ENCODE data around the gene REEP3. TPM values are rescaled to one million over a fixed set of nuclear protein-coding genes. Genes with fewer than 3 reads are reported as not detected.

REEP3 gene
- total RNA-seq, 1 experiment from 2014 or later, result 33.0 TPM

DNA sequence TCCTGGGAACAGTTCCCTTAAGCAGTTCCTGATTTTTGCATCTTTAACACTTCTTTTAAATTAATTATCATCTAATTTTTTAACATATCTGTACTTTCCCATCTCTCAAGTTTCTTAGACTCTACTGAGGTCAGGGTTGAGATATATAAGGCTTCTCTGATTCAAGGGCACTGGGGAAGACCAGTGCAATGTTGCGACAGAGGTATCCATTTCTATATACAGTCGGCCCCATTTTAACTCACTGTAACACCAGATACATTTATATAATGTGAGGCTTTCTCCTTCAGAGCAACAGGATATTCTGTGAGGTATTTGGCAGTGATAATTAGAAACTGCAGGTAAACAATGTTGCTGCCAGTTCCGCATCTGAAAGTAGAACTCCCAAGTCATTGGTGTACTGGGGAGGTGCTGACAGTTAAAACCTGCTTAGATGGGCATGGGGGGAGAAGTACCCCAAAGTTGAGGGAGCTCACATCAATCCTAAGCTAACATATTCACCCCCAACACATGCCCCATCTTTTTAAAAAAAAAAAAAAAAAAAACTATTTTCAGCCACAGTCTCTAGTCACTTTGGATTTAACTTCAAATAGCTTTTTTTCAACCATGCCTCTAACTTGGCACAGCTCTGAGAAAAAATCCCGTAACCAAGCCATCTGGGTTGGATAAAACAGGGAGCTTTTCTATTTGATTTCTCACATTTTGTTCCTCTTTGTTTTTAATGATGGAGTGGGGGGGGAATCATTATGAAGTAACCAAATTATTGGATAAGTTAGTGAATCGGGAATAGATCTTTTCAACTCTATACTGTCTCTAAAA lies 62.9 kb downstream of the REEP3 start:
- DNase-seq (ENCODE audit: extremely low read depth, low read depth), result no peak

DNA sequence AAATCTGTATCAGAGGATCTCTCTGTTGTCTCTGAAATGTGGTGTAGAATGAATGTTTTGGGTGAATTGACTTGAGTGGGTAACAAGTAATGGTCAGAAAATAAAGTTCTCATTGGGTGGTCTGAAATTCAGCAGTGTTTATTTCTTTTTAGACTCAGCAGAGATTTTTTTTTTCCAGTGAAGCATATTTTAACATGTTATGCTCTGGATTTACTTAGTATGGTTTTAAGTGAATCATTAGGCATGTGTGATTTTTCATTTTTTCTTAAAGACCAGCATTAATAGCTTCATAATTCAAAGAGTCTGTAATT lies 63.5 kb downstream of the REEP3 start:
- DNase-seq (ENCODE audit: extremely low read depth, low read depth), result no peak

DNA sequence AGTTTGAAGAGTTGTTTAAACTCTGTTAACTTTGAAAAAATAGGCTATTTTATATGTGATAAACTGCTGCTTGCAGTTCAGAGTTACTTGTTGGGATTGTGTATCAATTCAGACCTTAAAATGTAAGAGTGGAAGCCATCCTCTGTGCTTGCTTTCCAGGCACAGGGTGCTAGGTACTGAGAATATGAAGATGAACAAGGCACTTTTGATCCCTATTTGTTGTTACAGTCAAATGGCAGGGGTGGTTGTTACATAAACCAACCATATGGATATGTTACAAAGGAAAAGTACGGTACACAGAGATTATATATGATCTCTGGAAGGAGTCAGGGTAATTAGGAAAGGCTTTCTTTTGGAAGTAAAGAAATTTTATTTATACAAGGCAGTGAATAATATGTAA lies 63.8 kb downstream of the REEP3 start:
- no peak for DNase-seq (ENCODE audit: extremely low read depth, low read depth)

DNA sequence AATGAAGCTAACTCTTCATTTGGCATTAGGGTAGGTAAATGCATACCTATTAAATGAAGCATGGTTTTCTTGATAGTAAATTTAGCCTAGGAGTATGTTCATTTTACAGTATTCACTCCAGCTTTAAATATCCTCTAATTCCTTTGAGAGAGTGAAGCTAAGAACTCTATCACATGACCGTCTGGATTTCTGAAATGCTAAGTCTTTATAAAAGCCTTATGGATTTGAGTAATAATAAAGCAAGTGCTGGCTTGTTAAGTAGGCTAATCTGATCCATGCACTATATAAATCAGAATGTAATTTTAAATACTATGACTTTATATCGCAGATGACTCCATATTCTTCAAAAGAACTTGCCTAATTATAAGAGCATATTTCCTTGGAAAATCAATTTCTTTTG lies 64.8 kb downstream of the REEP3 start:
- no peak for DNase-seq (ENCODE audit: extremely low read depth, low read depth)

DNA sequence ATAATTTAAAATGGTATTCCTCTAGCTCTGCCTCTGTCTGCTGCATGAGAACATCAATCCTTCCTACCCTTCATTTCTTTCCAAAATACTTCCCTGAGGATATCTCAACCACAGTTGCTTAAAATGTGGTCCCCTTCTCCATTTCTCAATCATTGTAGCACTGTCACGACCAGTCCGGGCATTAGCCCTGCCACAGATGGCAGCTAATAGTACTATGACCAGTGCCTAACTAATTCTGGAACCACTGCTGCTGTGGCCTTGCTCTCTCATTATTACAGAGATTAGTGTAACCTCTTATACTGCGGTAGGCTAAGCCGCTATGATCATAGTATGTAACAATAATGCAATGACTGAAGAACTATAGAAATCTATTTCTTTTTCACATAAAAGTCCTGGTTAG lies 66.0 kb downstream of the REEP3 start:
- no peak for DNase-seq (ENCODE audit: extremely low read depth, low read depth)

DNA sequence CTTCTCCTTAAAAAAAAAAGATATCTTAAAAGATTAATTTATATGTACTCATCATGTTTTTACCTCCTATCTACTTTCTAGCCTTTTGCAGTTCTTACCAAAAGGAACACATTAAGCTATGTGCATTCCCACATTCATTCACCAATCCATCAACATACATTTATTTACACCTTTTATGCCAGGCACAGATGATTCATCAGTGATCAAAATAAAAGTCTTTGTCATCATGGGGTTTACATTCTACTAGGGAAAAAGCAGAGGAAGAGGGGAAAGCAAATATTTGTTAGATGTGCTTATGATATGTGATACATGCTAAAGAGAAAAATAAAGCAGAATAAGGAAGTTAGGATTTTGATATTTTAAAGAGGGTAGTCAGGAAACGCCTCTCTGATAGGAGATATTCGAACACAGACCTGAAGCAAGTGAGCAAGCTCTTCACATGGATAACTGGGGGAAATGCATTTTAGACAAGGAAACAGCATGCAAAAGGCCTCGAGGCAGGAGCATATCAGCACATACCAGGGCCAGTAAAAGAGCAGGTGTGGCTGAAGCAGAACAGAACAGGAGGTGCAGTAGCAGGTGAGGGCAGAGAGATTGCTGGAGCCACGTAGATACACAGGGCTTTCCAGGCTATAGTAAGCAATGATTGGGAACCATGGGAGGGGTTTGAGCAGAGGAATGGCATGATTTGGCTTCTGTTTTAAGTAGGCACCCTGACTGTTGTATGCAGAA lies 67.4 kb downstream of the REEP3 start:
- no peak for DNase-seq (ENCODE audit: extremely low read depth, low read depth)

DNA sequence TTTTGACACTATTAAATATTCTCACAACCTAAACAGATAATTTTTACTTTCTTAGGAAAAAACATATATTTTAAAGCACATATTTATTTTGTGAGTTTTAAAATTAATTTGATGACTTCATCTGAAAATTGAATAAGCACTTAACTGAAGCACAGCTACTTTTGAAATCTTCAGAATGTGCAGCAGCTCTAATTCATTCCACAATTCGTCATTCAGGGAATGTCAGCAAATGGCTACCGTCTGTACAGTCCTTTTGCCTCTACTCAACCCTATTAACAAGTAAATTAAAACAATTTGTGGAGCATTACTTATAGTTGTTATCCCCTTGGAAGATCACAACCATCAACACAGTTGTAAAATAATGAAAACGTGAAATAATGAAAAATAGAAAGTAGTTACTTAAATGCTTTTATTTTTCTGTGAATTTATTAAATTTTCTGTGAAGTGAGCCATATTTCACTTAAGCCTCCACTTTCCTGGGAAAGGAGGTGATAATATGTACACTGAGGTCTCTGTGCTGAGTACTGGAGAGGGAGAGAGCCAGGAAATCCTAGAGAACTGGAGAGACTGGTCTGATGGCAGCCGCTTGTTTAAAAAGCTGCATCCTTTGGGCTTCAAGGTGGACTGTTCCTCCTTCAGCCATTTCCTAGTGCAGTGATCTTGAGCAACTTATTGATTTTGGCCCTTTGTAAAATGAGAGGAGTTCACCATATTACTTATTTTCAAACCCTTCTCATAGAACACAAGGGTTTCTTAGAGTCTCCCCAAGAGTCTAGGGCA lies 70.6 kb downstream of the REEP3 start:
- DNase-seq (ENCODE audit: extremely low read depth, low read depth), result no peak

DNA sequence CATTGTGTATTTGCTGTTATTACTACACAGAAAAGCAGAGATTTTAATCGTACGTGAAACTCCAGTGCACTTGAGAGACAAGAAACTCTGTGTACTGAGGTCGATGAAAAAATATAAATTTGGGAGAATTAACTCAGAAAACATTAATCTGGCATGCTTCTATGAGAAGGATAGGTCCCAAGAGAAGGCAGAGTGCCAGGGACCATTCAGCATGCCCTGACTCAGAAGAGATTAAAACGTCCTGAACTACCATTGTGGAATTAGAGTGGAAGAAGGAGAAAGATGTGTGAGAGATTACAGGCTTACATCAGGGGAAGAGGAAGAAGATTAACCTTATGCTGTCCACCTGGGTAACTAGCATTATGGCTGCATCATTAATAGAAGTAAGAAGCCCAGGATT lies 72.4 kb downstream of the REEP3 start:
- no peak for DNase-seq (ENCODE audit: extremely low read depth, low read depth)

DNA sequence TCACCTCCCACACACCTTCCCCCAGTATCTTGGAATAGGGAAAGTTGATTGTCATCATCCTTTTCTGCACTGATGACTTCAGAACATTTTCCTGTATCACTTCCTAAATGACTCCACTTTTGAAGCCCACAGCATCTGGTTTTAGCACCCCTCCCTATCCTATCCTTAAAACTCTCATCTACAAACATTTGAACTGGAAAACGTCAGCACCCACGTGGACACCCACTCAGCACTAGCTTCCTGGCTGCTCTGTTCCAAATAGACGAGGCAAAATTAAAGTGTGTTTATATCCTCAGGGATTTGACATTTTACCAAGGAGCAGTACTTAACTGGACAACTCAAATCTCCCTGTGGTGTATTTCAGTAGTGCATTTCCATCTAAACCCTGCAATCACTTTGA lies 73.9 kb downstream of the REEP3 start:
- no peak for DNase-seq (ENCODE audit: extremely low read depth, low read depth)

DNA sequence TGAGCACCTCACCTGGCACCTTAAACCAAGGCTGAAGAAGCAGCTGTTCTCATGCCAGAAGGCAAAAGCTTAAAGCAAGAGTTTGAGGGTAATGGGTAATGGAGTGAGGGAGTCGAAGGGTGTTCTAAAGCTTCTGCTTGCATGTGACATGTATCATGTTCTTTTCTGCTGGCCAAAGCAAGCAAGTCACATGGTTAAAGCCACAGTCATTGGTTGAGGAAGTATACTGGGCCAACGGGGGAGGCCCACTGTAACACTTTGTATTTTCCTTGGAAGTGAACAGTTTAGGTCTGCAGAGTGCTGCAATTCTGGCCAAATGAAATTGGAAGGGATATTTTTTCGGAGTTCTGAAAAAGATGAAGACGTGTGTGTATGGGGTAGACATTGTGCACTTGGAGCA lies 75.7 kb downstream of the REEP3 start:
- no peak for DNase-seq (ENCODE audit: extremely low read depth, low read depth)

DNA sequence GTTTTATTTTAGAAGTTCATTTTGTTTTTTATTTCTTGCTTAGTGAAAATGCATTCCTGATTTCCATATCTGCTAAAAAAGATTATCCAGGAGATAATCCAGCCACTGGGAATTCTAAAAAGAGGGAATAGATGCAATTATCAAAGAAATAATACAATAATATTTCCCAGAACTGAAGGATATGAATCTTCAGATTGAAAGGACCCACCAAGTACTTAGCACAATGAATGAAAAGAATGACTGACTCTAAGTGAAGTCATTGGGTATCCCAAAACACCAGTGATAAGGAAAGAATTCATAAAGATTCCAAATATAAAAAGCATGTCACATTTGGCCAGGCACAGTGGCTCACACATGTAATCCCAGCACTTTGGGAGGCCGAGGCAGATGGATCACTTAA lies 79.3 kb downstream of the REEP3 start:
- DNase-seq (ENCODE audit: extremely low read depth, low read depth), result no peak

DNA sequence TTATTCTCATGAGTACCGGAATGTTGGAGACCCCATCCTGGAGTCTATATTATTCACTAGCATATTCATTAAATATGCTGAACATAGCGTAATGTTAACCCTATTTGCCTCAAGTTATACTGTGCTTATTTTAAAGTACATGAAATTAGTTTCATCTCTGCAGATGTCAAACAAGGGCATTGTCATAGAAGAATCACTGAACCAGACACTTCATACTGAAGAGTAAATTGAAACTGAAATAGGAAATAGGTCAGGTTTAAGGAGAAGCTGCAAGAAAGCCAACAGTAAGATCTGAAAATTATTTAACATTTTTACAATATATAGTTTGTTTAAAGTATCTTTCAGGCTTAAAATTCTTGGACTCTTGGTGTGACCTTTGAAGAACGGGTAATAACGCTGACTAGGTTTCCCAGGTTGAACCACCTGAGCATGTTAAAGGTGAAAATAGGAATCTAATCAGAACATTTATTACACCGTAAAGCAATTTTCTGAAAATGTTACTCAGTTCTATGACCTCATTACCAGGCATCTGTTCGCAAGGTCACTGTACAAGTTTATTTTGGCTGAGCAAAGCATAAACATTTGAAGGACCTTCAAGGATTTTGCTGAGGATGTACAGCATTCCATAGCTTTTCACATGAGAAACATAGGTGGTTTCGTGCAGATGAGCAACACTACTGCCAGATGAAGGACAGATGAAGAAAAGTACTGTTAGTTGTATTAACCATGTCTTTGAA lies 82.7 kb downstream of the REEP3 start:
- no peak for DNase-seq (ENCODE audit: extremely low read depth, low read depth)

DNA sequence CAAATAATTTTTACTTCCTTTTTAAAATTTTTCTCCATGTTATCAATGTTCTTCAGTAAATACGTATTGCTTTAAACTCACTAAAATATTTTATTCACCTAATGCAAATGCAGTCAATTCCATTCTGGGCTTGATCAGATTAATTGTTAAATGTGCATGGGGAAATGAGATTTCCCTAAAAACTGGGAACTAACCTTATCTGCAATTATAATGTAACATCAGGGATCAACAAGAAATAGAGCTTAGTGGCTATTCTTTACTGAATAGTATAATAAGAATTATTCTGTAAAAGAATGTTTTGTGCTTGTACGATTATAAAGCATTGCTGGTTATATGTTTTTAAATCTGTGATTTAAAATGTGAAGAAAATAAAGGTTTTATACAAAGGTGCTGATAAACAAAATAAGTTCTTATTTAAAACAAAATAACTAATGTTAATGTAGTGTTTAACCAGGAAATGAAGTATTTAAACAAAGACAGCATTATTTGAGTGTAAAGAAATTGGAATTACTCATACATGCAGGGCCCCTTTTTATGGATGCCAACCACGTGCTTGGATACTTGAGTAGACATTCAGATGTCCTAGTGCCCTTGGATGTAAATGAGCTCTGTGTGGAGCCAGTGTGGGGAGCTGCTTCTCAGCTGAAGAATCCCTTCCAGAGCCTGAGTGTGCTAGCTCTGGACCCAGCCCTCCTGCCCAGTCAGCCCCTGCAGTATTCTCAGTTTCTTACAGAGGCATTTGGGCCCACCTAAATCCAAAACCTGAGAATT lies 84.2 kb downstream of the REEP3 start:
- no peak for DNase-seq (ENCODE audit: extremely low read depth, low read depth)

DNA sequence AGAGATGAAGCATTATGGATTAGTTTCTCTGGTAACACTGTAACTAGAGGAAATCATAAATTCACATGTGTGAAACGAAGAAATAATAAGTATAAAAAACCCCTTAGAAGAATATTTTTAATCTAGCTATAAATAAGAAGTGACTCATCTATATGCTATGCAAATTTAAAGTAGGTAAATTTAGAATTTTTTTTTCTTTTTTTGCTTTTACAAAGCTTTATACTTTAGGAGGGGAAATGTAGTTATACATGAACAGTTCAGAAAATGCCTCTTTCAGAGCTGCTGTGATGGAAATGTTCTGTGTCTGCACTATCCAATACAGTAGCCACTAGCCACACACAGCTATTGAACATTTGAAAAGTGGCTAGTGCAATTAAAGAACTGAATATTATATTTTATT lies 87.3 kb downstream of the REEP3 start:
- no peak for DNase-seq (ENCODE audit: extremely low read depth, low read depth)

DNA sequence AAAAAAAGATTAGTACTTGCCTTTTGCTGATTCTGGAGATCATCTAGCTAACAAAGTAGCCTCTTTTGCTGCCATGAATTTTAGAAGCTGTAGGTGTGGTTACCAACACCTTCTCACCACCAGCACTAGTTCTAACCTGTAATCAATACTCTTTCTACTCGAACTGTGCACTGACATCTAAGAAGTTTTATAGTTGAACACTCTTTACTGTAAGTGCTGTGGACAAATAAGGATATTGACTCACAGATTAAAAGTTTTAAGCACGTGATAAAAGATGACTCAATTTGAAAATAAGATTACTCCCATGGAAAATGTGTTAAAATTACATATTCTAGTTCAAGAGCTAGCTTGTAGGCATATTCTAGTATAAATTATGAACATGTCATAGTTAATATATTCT lies 89.9 kb downstream of the REEP3 start:
- no peak for DNase-seq (ENCODE audit: extremely low read depth, low read depth)

DNA sequence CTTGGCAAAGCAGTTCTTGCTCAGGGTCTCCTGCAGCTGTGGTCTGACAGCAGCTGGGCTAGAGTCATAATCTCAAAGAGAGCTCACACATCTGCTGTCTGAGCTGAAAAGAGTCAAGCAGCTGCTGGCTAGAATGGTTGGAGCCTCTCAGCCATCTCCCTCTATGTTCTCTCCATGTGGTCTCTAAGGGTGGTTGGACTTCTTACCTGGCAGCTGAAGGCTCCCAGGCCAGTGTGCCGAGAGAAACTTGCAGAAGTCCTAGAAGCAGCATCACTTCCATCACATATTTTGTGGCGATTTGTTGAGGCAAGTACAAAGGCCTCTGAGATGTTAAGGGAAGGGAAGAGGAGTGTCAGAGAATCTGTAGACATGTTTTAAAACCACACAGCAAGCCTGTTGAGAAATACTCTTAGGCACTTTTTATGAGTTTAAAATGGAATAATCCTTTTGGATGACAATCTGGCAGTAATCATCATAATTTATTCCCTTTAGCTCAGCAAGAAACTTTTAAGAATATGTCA lies 93.2 kb downstream of the REEP3 start:
- DNase-seq (ENCODE audit: extremely low read depth, low read depth), result no peak

DNA sequence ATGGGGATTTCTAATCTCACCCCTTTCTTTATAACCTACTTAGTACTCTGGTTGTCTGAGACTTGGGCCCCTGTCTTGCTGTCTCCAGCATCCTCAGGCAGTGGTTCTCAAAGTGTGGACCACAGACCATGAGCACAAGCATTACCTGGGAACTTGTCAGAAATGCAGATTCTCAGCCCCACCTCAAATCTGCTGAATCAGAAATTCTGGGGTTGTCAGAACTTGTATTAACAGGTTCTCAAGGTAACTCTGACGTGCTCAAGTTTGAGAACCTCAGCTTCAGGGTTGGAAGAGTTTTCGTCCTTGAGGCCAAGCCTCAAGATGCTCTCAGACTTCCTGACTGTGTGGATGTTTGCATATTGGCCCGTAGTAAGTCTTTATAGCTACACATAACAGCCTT lies 97.4 kb downstream of the REEP3 start:
- DNase-seq (ENCODE audit: extremely low read depth, low read depth), result no peak

DNA sequence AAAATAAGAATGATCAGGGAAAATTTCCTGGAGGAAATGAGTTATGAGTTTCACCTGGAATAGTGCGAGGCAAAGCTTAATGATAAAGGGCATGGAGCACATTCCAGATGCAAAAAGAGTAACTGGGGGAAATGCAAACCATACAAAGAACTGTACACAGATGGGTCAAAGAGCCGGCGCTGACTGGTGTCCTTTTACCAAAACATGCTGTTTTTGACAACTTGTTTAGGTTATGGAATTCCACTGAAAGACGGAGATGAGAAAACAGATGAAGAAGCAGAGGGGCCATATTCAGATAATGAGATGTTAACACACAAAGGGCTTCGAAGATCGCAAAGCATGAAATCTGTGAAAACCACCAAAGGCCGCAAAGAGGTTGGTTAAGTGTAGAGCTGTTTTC lies 98.2 kb downstream of the REEP3 start:
- DNase-seq (ENCODE audit: extremely low read depth, low read depth), result no peak

DNA sequence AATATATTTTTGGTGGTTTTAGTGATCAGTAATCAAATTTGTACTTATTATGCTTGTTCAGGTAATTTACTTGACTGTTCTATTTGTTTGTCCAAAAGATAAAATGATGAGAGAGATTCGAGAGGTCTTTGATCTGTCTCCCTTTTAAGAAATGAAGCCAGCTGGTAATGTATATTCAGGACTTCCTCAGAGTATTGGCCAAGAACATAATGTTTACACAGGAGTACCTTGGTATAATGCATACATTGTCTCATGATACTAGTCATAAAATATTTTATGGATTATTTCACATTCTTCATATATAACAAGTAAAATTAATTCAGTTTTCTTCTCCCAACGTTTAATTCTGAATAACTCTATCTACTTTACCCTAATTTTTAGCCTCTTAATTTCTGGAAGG lies 100.9 kb downstream of the REEP3 start:
- no peak for DNase-seq (ENCODE audit: extremely low read depth, low read depth)

DNA sequence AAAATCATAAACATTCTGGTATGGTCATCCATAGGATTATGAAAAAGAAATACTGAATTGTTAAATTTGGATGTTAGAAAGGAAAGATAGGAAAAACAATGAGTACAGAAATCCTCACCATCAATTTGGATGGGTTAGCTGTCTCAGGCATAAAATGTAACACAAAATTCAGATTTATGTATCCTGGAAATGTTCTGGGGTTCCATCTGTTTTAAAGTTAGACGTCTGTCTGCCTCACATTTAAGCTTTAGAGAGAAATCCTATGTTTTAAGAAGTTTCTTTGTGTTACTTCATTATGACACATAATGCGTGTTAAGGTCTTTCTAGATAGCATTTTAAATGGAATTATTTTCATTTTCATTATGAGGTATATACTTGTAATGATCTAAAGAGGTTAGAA lies 103.5 kb downstream of the REEP3 start:
- DNase-seq (ENCODE audit: extremely low read depth, low read depth), result no peak

Data from NCI-H460 (cell line).